Lung (tissue), 12 donors: ENCODE measurements around the gene FGF7. TPM values are rescaled to one million over a fixed set of nuclear protein-coding genes. Genes with fewer than 3 reads are reported as not detected.
"Not testable (repeated sequence)": the region's sequence is repeated elsewhere in the genome, so short reads cannot be mapped to it uniquely, and the experiment has no call there.

ENCODE experiments used
- ATAC-seq: fragments of 200-7000 bp; cut with Tn5 transposase; one replicate; pipeline ENCODE4 v1.9.1; 2020; ENCODE audit warnings: moderate number of reproducible peaks; ENCODE audit not compliant: insufficient read depth, low FRiP score
- DNase-seq, 3 donors: peaks; one replicate each; pipeline ENCODE4 v3.0.0-alpha.2; 2013 to 2017
- H3K27ac ChIP-seq, 2 donors: one replicate each; pipeline ENCODE4 v1.5.1; 2013; ENCODE audit warnings: mild to moderate bottlenecking in 2 of 2, moderate library complexity in 2 of 2, control low read depth in 1 of 2, inconsistent platforms in 1 of 2, low read depth in 1 of 2, low read length in 1 of 2
- H3K27me3 ChIP-seq, 3 donors: one replicate each; pipeline ENCODE4 v1.5.1; 2013; ENCODE audit warnings: low read length in 2 of 3; ENCODE audit not compliant: control insufficient read depth in 3 of 3, insufficient read depth in 3 of 3
- H3K36me3 ChIP-seq, 4 donors: one replicate each; pipeline ENCODE4 v1.5.1; 2013; ENCODE audit warnings: low read length in 4 of 4, mild to moderate bottlenecking in 1 of 4, moderate library complexity in 1 of 4; ENCODE audit not compliant: control insufficient read depth in 4 of 4, insufficient read depth in 4 of 4
- H3K4me1 ChIP-seq, 5 donors: one replicate each; pipeline ENCODE4 v1.5.1; 2013; ENCODE audit warnings: low read length in 5 of 5, mild to moderate bottlenecking in 2 of 5, moderate library complexity in 1 of 5; ENCODE audit not compliant: control insufficient read depth in 5 of 5, insufficient read depth in 5 of 5
- H3K4me3 ChIP-seq: one replicate; pipeline ENCODE4 v1.5.1; 2013; ENCODE audit warnings: mild to moderate bottlenecking, control low read depth, moderate library complexity
- H3K9ac ChIP-seq, 2 donors: one replicate each; pipeline ENCODE4 v1.5.1; 2013; ENCODE audit warnings: low read length in 2 of 2, control low read depth in 1 of 2; ENCODE audit not compliant: insufficient read depth in 1 of 2
- H3K9me3 ChIP-seq, 4 donors: one replicate each; pipeline ENCODE4 v1.5.1; 2013; ENCODE audit warnings: low read length in 3 of 4, mild to moderate bottlenecking in 1 of 4, moderate library complexity in 1 of 4; ENCODE audit not compliant: control insufficient read depth in 4 of 4, insufficient read depth in 3 of 4
- CTCF ChIP-seq: IDR thresholded peaks from 2 replicates; pipeline ENCODE4 v1.5.1; 2012; ENCODE audit warnings: mild to moderate bottlenecking; ENCODE audit errors: control extremely low read depth, extremely low read depth
- WGBS, 2 donors: extraction: QIAGEN DNeasy Blood & Tissue Kit; methylation state at CpG; one replicate each; pipeline ENCODE4 v1.1.7; 2013; 5-methylcytosine and 5-hydroxymethylcytosine counted together
- polyA plus RNA-seq, 2 donors: library from polyadenylated mRNA; stranded (reverse); fragments of 200-250 nt; gene quantifications; one replicate each; pipeline ENCODE4 v1.2.1, GENCODE V29; 2013
- total RNA-seq, 2 donors: library from RNA; depleted of rRNA in 1 of 2; stranded (reverse); fragments of >200 nt in 1 of 2; gene quantifications; one replicate each; pipeline ENCODE4 v1.2.1, GENCODE V29; 2014 to 2021
- donor health status: control.
- donor health status: control.
- donor health status: Bipolar disorder and iron deficiency.
- donor health status: healthy.
- donor health status: DM: yes; HTN: yes; CAD: no.

Gene FGF7
- total and polyA plus RNA-seq, 4 donors, result 11.5 to 32.2 (median 20.1) TPM

DNA sequence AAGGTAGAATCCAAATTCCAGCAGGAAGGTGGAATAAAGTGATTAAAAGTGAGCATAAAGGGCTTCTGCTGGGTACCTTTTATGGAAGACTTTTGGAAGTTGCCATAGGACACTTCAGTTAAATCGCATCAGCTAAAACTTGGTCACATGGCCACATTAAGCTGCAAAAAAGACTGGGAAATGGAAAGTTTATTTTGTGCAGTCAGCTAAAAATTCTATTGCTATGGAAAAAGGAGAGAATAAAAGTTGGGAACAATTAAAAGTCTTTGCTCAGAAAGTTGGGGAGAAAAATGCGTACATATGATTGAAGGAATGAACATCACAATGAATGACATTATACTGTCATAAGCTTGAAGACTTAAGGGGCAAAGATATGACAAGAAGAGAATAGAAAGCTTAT lies 49.3 kb downstream of the FGF7 start:
- Histone ChIP-seq H3K9ac (no peak overlapping the region), H3K36me3 (no peaks in the 10 kb centered on the region), H3K27ac (no peak overlapping the region), H3K27me3 (no peaks in the 10 kb centered on the region), H3K4me1 (no peaks in the 10 kb centered on the region), H3K9me3 (no peaks in the 10 kb centered on the region), H3K4me3 (no peak overlapping the region)
- no peak for TF ChIP-seq CTCF
- WGBS, 2 donors, result 92 to 95% methylated on average over 2 of the region's 2 CpGs
- DNase-seq (no peak), ATAC-seq (no peak)

DNA sequence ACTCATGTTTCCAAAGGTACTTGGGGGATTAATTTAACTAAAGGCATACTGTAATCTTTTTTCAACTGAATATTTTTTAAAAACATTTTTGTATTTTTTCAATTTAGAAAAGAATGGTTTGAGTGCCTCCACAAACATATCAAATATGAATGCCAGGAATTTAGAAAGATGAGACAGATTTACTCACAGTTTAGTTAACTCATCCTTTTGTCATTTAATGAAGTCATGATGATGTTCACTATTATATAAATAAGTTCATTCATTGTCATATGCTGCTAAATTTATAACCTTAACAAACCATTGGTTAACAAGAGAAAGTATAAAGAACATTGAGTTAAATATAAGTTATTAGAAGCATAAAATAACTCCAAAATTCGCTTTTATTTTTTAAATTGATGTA lies 50.0 kb downstream of the FGF7 start:
- H3K4me1 ChIP-seq, result no peaks in the 10 kb centered on the region
- ATAC-seq, result no peak
- TF ChIP-seq CTCF, result no peak

DNA sequence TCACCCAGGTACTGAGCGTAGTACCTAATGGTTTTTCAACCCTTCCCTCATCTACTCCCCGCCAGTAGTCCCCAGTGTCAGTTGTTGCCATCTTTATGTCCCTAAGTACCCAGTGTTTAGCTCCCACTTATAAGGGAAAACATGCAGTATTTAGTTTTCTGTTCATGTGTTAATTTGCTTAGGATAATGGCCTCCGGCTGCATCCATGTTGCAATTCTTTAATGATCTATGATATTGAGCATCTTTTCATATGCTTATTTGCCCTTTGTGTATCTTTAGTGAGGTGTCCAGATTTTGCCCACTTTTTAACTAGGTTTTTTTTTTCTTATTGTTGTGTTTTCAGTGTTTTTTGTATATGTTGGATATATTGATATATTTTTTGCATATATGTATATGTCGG lies 55.0 kb downstream of the FGF7 start:
- H3K27me3 ChIP-seq, H3K9ac ChIP-seq, H3K9me3 ChIP-seq, H3K4me3 ChIP-seq, H3K36me3 ChIP-seq, H3K4me1 ChIP-seq, DNase-seq, ATAC-seq, H3K27ac ChIP-seq: not testable (repeated sequence)
- WGBS, 2 donors, result 92 to 99% methylated on average over 4 of the region's 4 CpGs

More for the DNA sequence above, 50.0 kb downstream of the FGF7 start:
- DNase-seq, result no peak
- Histone ChIP-seq H3K36me3 (no peaks in the 10 kb centered on the region), H3K4me3 (no peak overlapping the region), H3K9me3 (no peaks in the 10 kb centered on the region), H3K27me3 (no peaks in the 10 kb centered on the region), H3K9ac (no peak overlapping the region), H3K27ac (no peak overlapping the region)
- 72 to 73% methylated on average over 1 of the region's 1 CpG for WGBS, 2 donors

GRCh38 chr15:49478982-49479381 lies 55.9 kb downstream of the FGF7 start:
- H3K4me3 ChIP-seq, H3K9ac ChIP-seq, H3K4me1 ChIP-seq, H3K27me3 ChIP-seq, ATAC-seq, H3K9me3 ChIP-seq, DNase-seq, H3K27ac ChIP-seq, H3K36me3 ChIP-seq: not testable (repeated sequence)

- not testable (repeated sequence) for H3K27ac ChIP-seq, H3K4me1 ChIP-seq, H3K9ac ChIP-seq, ATAC-seq, H3K9me3 ChIP-seq, H3K4me3 ChIP-seq, H3K36me3 ChIP-seq, H3K27me3 ChIP-seq
- WGBS, 2 donors, result 65 to 83% methylated on average over 1 of the region's 1 CpG
- DNase-seq, result peak in 1 of 3 donors; percentile 41
These were observed 62.4 kb downstream of the FGF7 start for GRCh38 chr15:49485401-49485800.
